PC-3 (cell line): Measurements from ENCODE around the gene DENND6B. TPM values are rescaled to one million over a fixed set of nuclear protein-coding genes. Genes with fewer than 3 reads are reported as not detected.

Experiments used
- ATAC-seq: fragments of 200-7000 bp; cut with Tn5 transposase; 2 replicates; pipeline ENCODE4 v1.9.1; 2020; ENCODE audit warnings: mild to moderate bottlenecking, moderate library complexity
- BruUV-seq: library from RNA; stranded (reverse); fragments of 400-500 nt; replicated peaks from 2 replicates; lab custom pipeline; 2021; lab: Mats Ljungman, UMichigan
- CTCF ChIA-PET: fragments of 300-600 bp; sonication (Branson Sonifier 250); formaldehyde crosslinking; loops from one replicate; lab custom pipeline; 2022; ENCODE audit warnings: antibody characterized with exemption; lab: Charles Lee
- POLR2A ChIA-PET: fragments of 300-600 bp; sonication (Branson Sonifier 250); formaldehyde crosslinking; loops from one replicate; lab custom pipeline; 2022; ENCODE audit warnings: antibody characterized with exemption; ENCODE audit not compliant: unreplicated experiment; lab: Charles Lee
- DNase-seq: peaks from one replicate; pipeline ENCODE4 v3.0.0-alpha.2; 2015
- H2AFZ ChIP-seq: fragments of 300-600 bp; sonication (generic); 2 replicates; pipeline ENCODE4 v1.6.0; 2016; ENCODE audit warnings: antibody characterized with exemption, low read length
- H3F3A ChIP-seq: fragments of 300-600 bp; sonication (generic); one replicate; pipeline ENCODE4 v1.6.0; 2017; ENCODE audit warnings: antibody characterized with exemption, low read length, control low read depth, mild to moderate bottlenecking; ENCODE audit not compliant: unreplicated experiment
- H3K27ac ChIP-seq: fragments of 300-600 bp; sonication (generic); 2 replicates; pipeline ENCODE4 v1.5.1; 2016; ENCODE audit warnings: mild to moderate bottlenecking, low read length
- H3K27me3 ChIP-seq: fragments of 300-600 bp; sonication (generic); 2 replicates; pipeline ENCODE4 v1.6.1; 2016; ENCODE audit warnings: low read length, mixed read lengths
- H3K36me3 ChIP-seq: fragments of 300-600 bp; sonication (generic); 2 replicates; pipeline ENCODE4 v1.6.1; 2016; ENCODE audit warnings: low read depth, mixed run types, low read length, mixed read lengths
- H3K4me1 ChIP-seq: fragments of 300-600 bp; sonication (generic); 2 replicates; pipeline ENCODE4 v1.5.1; 2016; ENCODE audit warnings: low read length; ENCODE audit not compliant: insufficient read depth
- H3K4me2 ChIP-seq: fragments of 300-600 bp; sonication (generic); 2 replicates; pipeline ENCODE4 v1.6.0; 2016; ENCODE audit warnings: low read length
- H3K4me3 ChIP-seq: fragments of 300-600 bp; sonication (generic); 2 replicates; pipeline ENCODE4 v1.5.1; 2016; ENCODE audit warnings: mild to moderate bottlenecking, low read length, mixed read lengths
- H3K79me2 ChIP-seq: fragments of 300-600 bp; sonication (generic); 2 replicates; pipeline ENCODE4 v1.6.1; 2017; ENCODE audit warnings: low read length, mixed read lengths
- H3K9ac ChIP-seq: fragments of 300-600 bp; sonication (generic); 2 replicates; pipeline ENCODE4 v1.6.0; 2016; ENCODE audit warnings: mild to moderate bottlenecking, low read length
- H3K9me2 ChIP-seq: fragments of 300-600 bp; sonication (generic); replicated peaks from 2 replicates; pipeline ENCODE4 v1.6.1; 2016; ENCODE audit warnings: mixed run types, low read length, mixed read lengths
- H3K9me3 ChIP-seq: fragments of 300-600 bp; sonication (generic); 2 replicates; pipeline ENCODE4 v1.6.1; 2016; ENCODE audit warnings: low read length, mixed read lengths
- H4K20me1 ChIP-seq: fragments of 300-600 bp; sonication (generic); 2 replicates; pipeline ENCODE4 v1.6.1; 2016; ENCODE audit warnings: low read length, mixed read lengths
- EZH2 ChIP-seq: fragments of 300-600 bp; sonication (generic); IDR thresholded peaks from one replicate; pipeline ENCODE4 v1.6.1; 2017; ENCODE audit warnings: antibody characterized with exemption, mild to moderate bottlenecking, low read length; ENCODE audit not compliant: unreplicated experiment
- EZH2phosphoT487 ChIP-seq: fragments of 300-600 bp; sonication (generic); IDR thresholded peaks from 2 replicates; pipeline ENCODE4 v1.6.1; 2018; ENCODE audit warnings: mild to moderate bottlenecking, antibody characterized with exemption, low read length, borderline replicate concordance
- intact Hi-C: fragments of 100-400 bp; cut with micrococcal nuclease; formaldehyde crosslinking; loops from 2 replicates; pipeline ENCODE4 v1.9.0; 2023
- total RNA-seq: library from RNA; depleted of rRNA; stranded (reverse); fragments of >200 nt; gene quantifications from 2 replicates; pipeline ENCODE4 v1.2.3, GENCODE V29; 2014
- TF ChIP-seq, protein P1 (sequence below): fragments of 300-600 bp; sonication (generic); conservative IDR thresholded peaks from 2 replicates; pipeline ENCODE4 v1.5.1; 2017; ENCODE audit warnings: antibody characterized with exemption, low read depth, mild to moderate bottlenecking, low read length

The DENND6B gene
- total RNA-seq, 1 experiment from 2014 or later = 1.1 TPM

DNA sequence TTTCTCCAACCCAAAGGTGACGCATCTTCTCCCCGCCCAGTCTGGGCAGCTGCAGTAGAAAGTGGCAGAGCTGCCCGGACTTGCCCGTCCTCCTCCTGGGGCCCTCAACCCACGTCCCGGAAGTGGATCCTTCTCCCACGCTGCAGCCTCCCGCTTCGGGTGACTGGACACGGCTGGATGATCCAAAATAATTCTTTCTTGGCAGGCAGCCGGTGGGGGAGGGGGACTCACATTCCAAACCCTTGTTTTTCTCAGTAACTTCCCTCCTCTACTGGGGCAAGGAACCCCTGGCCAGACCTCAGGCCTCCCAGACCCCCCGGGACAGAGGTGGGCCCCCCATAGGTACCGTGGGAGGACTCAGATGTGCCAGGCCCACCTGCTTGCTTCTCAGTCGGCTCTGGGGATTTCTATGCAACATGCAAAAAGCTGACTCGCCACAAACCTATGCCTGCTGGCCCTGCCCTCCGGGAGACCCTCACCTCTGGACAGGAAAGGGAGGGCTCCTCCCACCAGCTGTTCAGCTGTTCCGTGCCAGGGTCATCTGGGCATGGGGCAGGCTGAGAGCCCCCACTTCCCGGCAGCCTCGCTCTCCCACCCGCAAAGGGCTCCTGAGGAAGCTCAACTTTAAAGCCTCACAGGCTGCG is 20.8 kb downstream of the DENND6B start:
- Histone ChIP-seq H4K20me1 (0 out of 2 replicates have a peak, but pooled peaks cover 4% of the 10 kb centered on the region), H3K9me2 (no peaks in the 10 kb centered on the region), H3K4me3 (peak overlapping the region; percentile 88), H3K4me1 (peaks cover 42% of the 10 kb centered on the region), H3K4me2 (peak overlapping the region; percentile 99), H3K9ac (peak overlapping the region; percentile 94), H3K9me3 (no peaks in the 10 kb centered on the region), H3F3A (peaks cover 3% of the 10 kb centered on the region), H3K79me2 (peaks cover 58% of the 10 kb centered on the region), H2AFZ (no peak overlapping the region), H3K27ac (peak overlapping the region; percentile 99), H3K36me3 (no peaks in the 10 kb centered on the region), H3K27me3 (no peaks in the 10 kb centered on the region)
- CTCF ChIA-PET = no interaction called here
- no TSS peak for BruUV-seq
- intact Hi-C loops = no loop called here
- DNase-seq (peak; percentile 92), ATAC-seq (peak; percentile 63)
- TF ChIP-seq, protein P1, sequence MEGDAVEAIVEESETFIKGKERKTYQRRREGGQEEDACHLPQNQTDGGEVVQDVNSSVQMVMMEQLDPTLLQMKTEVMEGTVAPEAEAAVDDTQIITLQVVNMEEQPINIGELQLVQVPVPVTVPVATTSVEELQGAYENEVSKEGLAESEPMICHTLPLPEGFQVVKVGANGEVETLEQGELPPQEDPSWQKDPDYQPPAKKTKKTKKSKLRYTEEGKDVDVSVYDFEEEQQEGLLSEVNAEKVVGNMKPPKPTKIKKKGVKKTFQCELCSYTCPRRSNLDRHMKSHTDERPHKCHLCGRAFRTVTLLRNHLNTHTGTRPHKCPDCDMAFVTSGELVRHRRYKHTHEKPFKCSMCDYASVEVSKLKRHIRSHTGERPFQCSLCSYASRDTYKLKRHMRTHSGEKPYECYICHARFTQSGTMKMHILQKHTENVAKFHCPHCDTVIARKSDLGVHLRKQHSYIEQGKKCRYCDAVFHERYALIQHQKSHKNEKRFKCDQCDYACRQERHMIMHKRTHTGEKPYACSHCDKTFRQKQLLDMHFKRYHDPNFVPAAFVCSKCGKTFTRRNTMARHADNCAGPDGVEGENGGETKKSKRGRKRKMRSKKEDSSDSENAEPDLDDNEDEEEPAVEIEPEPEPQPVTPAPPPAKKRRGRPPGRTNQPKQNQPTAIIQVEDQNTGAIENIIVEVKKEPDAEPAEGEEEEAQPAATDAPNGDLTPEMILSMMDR = no peak
- TF ChIP-seq EZH2 = no peak
- TF ChIP-seq EZH2phosphoT487 = no peak
- POLR2A ChIA-PET = no interaction called here

DNA sequence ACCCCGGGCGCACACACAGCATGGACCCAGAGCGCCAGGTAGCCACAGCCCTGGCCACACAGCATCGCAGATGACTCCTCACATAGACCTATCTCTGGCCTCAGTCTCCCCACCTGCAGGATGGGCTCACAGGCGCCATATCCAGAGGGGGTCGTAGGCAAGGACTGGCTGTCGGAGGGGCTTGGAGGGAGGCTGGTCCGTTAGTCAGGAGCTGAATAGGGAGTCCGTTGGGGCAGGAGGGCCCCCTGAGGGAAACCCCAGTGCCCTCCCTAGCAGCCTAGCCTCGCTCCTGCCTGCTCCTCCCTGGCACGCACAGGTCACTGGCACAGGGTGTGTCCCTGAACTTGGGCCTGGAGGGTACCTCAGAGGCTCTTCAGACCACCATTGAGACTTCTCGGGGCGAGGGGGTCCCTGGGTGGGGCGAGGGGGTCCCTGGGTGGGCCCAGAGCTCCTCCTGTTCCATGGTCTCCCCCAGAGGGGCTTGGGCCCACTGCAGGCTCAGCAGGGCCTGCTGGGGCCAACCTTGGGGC is 21.4 kb downstream of the DENND6B start:
- ChIA-PET POLR2A (no interaction called here), CTCF (interaction anchor here (0.7 to 1.0 kb wide), 3 partner anchors 12 to 54 kb away, joined by 3 to 4 read pairs (median 3); partner anchors contain the start of gene HDAC10)
- Histone ChIP-seq H3K27ac (peak overlapping the region; percentile 99), H3K36me3 (no peaks in the 10 kb centered on the region), H2AFZ (no peak overlapping the region), H3K27me3 (no peaks in the 10 kb centered on the region), H3F3A (peaks cover 3% of the 10 kb centered on the region), H3K79me2 (peaks cover 64% of the 10 kb centered on the region), H3K4me3 (peak overlapping the region; percentile 88), H4K20me1 (0 out of 2 replicates have a peak, but pooled peaks cover 4% of the 10 kb centered on the region), H3K9ac (peak overlapping the region; percentile 94), H3K4me1 (peaks cover 42% of the 10 kb centered on the region), H3K9me2 (no peaks in the 10 kb centered on the region), H3K4me2 (peak overlapping the region; percentile 99), H3K9me3 (no peaks in the 10 kb centered on the region)
- DNase-seq (no peak), ATAC-seq (peak; percentile 16)
- TF ChIP-seq EZH2phosphoT487 (no peak), EZH2 (no peak)
- TF ChIP-seq, protein P1 = no peak
- intact Hi-C loops = no loop called here
- no TSS peak for BruUV-seq
